ENCODE measurements around the gene PTPRCAP. TPM values are rescaled to one million over a fixed set of nuclear protein-coding genes. Genes with fewer than 3 reads are reported as not detected.

The PTPRCAP gene
- total and polyA plus RNA-seq, 2 experiments from 2014 or later: 0.43 TPM; not detected in 1

DNA sequence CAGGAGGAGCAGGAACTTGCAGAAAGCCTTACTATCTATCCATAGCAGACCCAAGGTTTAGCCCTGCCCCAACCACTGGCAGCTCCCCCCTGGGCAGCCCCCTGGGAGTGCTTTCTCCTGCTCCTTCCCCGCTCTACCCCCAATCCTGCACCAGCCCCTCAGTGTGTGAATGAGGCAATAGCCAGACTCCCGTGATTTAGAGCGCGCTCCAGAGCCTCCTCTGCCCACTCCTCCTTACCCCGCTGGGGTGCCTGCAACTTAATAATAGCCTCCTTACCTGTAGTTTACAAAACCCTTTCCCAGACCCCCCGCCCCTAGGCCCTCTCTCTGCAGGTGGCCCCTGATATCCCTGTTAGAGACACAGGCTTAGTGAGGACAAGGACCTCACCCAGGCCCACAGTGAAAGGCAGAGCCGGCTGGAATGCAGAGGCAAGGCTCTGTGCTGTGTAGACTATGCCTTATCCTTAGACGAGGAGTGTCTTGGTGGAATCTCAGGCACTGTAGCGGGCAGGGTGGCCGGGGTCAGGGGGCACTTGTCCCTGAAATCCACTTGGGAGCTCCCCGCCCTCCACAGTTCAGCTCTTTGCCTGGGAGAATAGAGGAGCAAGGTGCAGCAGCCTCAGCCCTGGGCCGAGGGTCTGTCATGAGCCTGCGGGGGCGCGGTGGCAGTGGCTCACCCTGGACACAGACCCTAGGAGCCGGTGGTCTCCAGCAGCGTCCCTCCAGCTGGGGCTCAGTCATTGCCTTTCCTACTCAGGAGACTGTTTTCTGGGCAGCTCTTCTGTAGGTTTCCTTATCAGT is 26.3 kb downstream of the PTPRCAP start:
- Histone ChIP-seq H2AFZ (no peak overlapping the region), H4K20me1 (ENCODE audit: insufficient read depth) (no peaks in the 10 kb centered on the region), H3K4me3 (no peak overlapping the region), H3K36me3 (ENCODE audit: low read depth) (no peaks in the 10 kb centered on the region), H3K27me3 (replicated peaks; ENCODE audit: insufficient read depth) (peaks cover 23% of the 10 kb centered on the region), H3K27ac (no peak overlapping the region), H3K79me2 (ENCODE audit: insufficient read depth) (no peaks in the 10 kb centered on the region), H3K4me1 (ENCODE audit: insufficient read depth) (no peaks in the 10 kb centered on the region), H3K9me3 (ENCODE audit: low read depth) (no peaks in the 10 kb centered on the region), H3F3A (ENCODE audit: insufficient read depth) (no peaks in the 10 kb centered on the region), H3K9me2 (ENCODE audit: insufficient read depth) (no peaks in the 10 kb centered on the region), H3K4me2 (ENCODE audit: unreplicated experiment) (no peak overlapping the region), H3K9ac (no peak overlapping the region)
- TF ChIP-seq EZH2 (IDR thresholded peaks at IDR 0.05; ENCODE audit: insufficient read depth, poor library complexity, severe bottlenecking): no peak
- no peak for TF ChIP-seq EZH2phosphoT487 (IDR thresholded peaks at IDR 0.05; ENCODE audit: insufficient read depth, low read depth)
- no peak for DNase-seq
- 48 to 55% methylated on average over 17 of the region's 17 CpGs for WGBS, 2 experiments (ENCODE audit: low coverage in 1 of 2, low lambda C conversion rate in 2 of 2, missing lambda C conversion rate in 2 of 2)
- in situ Hi-C loops (cut with MboI): no loop called here

DNA sequence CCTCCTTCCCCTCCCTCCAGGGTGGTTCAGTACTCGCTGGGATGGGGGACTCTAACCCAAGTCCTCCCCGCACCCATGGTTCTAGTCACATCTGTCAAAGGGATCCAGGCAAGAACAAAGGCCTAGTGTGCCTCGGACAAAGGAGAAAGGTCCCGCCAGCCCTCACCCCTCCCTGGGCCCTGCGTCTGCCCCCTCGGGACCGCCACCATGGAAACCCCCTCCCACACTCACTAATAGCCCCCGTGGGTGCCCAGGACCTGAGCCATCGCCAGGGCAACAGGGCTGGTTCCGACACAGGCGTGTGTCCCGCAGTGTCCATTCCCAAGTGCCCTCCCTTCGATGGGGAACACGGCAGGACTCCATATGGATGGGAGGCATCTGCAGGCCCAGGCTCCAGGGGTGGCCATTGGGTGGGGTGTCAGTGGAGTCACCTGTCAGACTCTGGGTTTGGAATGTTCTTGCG is 27.1 kb downstream of the PTPRCAP start:
- H3K9me2 ChIP-seq (ENCODE audit: insufficient read depth): no peaks in the 10 kb centered on the region
- H4K20me1 ChIP-seq (ENCODE audit: insufficient read depth): no peaks in the 10 kb centered on the region
- H3K36me3 ChIP-seq (ENCODE audit: low read depth): no peaks in the 10 kb centered on the region
- H3K27me3 ChIP-seq (replicated peaks; ENCODE audit: insufficient read depth): peaks cover 23% of the 10 kb centered on the region
- H3K79me2 ChIP-seq (ENCODE audit: insufficient read depth): no peaks in the 10 kb centered on the region
- H3K9me3 ChIP-seq (ENCODE audit: low read depth): no peaks in the 10 kb centered on the region
- WGBS, 2 experiments (ENCODE audit: low coverage in 1 of 2, low lambda C conversion rate in 2 of 2, missing lambda C conversion rate in 2 of 2): 41 to 53% methylated on average over 10 to 15 of the region's 15 CpGs
- H3K9ac ChIP-seq: no peak overlapping the region
- in situ Hi-C loops (cut with MboI): no loop called here
- no peaks in the 10 kb centered on the region for H3K4me1 ChIP-seq (ENCODE audit: insufficient read depth)
- DNase-seq: no peak
- no peak overlapping the region for H3K4me2 ChIP-seq (ENCODE audit: unreplicated experiment)
- H3K27ac ChIP-seq: no peak overlapping the region
- TF ChIP-seq EZH2 (IDR thresholded peaks at IDR 0.05; ENCODE audit: insufficient read depth, poor library complexity, severe bottlenecking) (no peak), EZH2phosphoT487 (IDR thresholded peaks at IDR 0.05; ENCODE audit: insufficient read depth, low read depth) (no peak)
- no peaks in the 10 kb centered on the region for H3F3A ChIP-seq (ENCODE audit: insufficient read depth)
- H2AFZ ChIP-seq: no peak overlapping the region
- H3K4me3 ChIP-seq: no peak overlapping the region

DNA sequence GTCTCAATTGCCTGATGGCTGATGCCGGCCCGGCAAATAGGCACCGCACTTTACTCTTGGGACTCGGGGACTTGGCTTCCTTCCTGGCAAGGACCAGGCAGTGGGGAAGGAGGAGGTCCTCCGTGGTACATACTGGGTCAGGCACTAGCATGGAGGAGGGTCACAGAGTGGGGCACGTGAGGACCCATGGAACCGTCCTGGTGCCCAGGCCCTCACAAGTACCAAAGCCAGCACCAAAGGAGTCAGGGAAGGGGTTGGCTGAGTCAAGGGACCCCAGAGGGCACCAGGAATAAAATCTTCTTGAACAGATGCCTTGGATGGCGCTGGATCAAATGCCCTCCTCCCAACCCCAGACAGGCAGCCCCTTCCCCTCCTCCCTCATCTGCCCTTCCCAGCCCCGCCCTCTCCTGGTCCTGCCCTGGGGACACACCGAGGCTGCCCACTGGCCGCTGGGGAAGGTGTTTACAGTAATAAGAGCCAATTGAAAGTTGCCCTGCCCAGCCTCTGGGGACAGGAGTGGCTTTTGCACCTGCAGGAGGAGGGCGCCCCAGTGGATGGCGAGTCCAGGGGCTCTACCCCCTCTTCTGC is 27.6 kb downstream of the PTPRCAP start:
- 26 to 28% methylated on average over 11 to 13 of the region's 13 CpGs for WGBS, 2 experiments (ENCODE audit: low coverage in 1 of 2, low lambda C conversion rate in 2 of 2, missing lambda C conversion rate in 2 of 2)
- DNase-seq: no peak
- H3K36me3 ChIP-seq (ENCODE audit: low read depth): no peaks in the 10 kb centered on the region
- in situ Hi-C loops (cut with MboI): no loop called here
- H3K9ac ChIP-seq: no peak overlapping the region
- H3K27me3 ChIP-seq (replicated peaks; ENCODE audit: insufficient read depth): peaks cover 23% of the 10 kb centered on the region
- no peak overlapping the region for H3K4me2 ChIP-seq (ENCODE audit: unreplicated experiment)
- TF ChIP-seq EZH2 (IDR thresholded peaks at IDR 0.05; ENCODE audit: insufficient read depth, poor library complexity, severe bottlenecking) (no peak), EZH2phosphoT487 (IDR thresholded peaks at IDR 0.05; ENCODE audit: insufficient read depth, low read depth) (no peak)
- H3K9me3 ChIP-seq (ENCODE audit: low read depth): no peaks in the 10 kb centered on the region
- no peaks in the 10 kb centered on the region for H3K4me1 ChIP-seq (ENCODE audit: insufficient read depth)
- no peaks in the 10 kb centered on the region for H4K20me1 ChIP-seq (ENCODE audit: insufficient read depth)
- H2AFZ ChIP-seq: no peak overlapping the region
- H3K79me2 ChIP-seq (ENCODE audit: insufficient read depth): no peaks in the 10 kb centered on the region
- no peak overlapping the region for H3K27ac ChIP-seq
- no peak overlapping the region for H3K4me3 ChIP-seq
- H3K9me2 ChIP-seq (ENCODE audit: insufficient read depth): no peaks in the 10 kb centered on the region
- H3F3A ChIP-seq (ENCODE audit: insufficient read depth): no peaks in the 10 kb centered on the region

DNA sequence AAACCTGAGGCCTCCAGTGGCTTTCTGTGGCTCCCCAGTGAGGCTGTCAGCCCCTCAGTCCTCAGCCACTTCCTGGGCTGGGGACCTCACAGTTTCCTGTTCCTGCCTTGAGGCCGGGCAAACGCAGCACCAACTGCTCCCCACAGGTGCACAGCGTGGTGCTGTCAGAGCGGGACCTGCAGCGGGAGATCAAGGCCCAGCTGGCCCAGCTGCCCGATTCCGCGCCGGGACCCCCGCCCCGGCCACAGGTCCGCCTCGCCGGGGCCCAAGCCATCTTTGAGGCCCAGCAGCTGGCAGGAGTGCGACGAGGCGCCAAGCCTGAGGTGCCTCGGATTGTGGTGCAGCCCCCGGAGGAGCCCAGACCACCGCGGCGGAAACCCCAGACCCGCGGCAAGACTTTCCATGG is 28.2 kb downstream of the PTPRCAP start:
- H4K20me1 ChIP-seq (ENCODE audit: insufficient read depth): no peaks in the 10 kb centered on the region
- WGBS, 2 experiments (ENCODE audit: low coverage in 1 of 2, low lambda C conversion rate in 2 of 2, missing lambda C conversion rate in 2 of 2): 59% methylated on average over 10 to 24 of the region's 24 CpGs
- H3K4me3 ChIP-seq: no peak overlapping the region
- in situ Hi-C loops (cut with MboI): no loop called here
- no peaks in the 10 kb centered on the region for H3K9me2 ChIP-seq (ENCODE audit: insufficient read depth)
- H3K27ac ChIP-seq: no peak overlapping the region
- no peaks in the 10 kb centered on the region for H3K9me3 ChIP-seq (ENCODE audit: low read depth)
- no peaks in the 10 kb centered on the region for H3F3A ChIP-seq (ENCODE audit: insufficient read depth)
- no peak overlapping the region for H2AFZ ChIP-seq
- H3K4me1 ChIP-seq (ENCODE audit: insufficient read depth): no peaks in the 10 kb centered on the region
- peaks cover 23% of the 10 kb centered on the region for H3K27me3 ChIP-seq (replicated peaks; ENCODE audit: insufficient read depth)
- no peaks in the 10 kb centered on the region for H3K79me2 ChIP-seq (ENCODE audit: insufficient read depth)
- DNase-seq: no peak
- no peak for TF ChIP-seq EZH2 (IDR thresholded peaks at IDR 0.05; ENCODE audit: insufficient read depth, poor library complexity, severe bottlenecking)
- TF ChIP-seq EZH2phosphoT487 (IDR thresholded peaks at IDR 0.05; ENCODE audit: insufficient read depth, low read depth): no peak
- H3K4me2 ChIP-seq (ENCODE audit: unreplicated experiment): no peak overlapping the region
- H3K36me3 ChIP-seq (ENCODE audit: low read depth): no peaks in the 10 kb centered on the region
- no peak overlapping the region for H3K9ac ChIP-seq

Data from GM23248 (cell line).